SU-DHL-6 (cell line): ENCODE measurements around the gene NHS.

Experiments used
- H2AFZ ChIP-seq: fragments of 200-600 bp; sonication (generic); 2 replicates; pipeline ENCODE4 v1.6.1; 2014; ENCODE audit warnings: low read depth, mild to moderate bottlenecking, moderate library complexity, mixed read lengths, antibody characterized with exemption, low read length; ENCODE audit not compliant: severe bottlenecking
- H3F3A ChIP-seq: fragments of 200-600 bp; shearing (Covaris generic); 2 replicates; pipeline ENCODE4 v1.6.0; 2016; ENCODE audit warnings: antibody characterized with exemption, mild to moderate bottlenecking; ENCODE audit not compliant: insufficient read depth
- H3K27ac ChIP-seq: fragments of 200-600 bp; sonication (generic); 2 replicates; pipeline ENCODE4 v1.5.1; 2016; ENCODE audit warnings: low read depth, mild to moderate bottlenecking, low read length, moderate library complexity, mixed read lengths
- H3K27me3 ChIP-seq: fragments of 200-600 bp; sonication (generic), shearing (Covaris generic); 2 replicates; pipeline ENCODE4 v1.6.0; 2014; ENCODE audit warnings: mild to moderate bottlenecking, low read length
- H3K36me3 ChIP-seq: fragments of 200-600 bp; sonication (generic); 2 replicates; pipeline ENCODE4 v1.6.1; 2014; ENCODE audit warnings: mild to moderate bottlenecking, low read length, mixed read lengths
- H3K4me2 ChIP-seq: fragments of 300-600, 200-600 bp; shearing (Covaris generic), sonication (generic); 2 replicates; pipeline ENCODE4 v1.6.0; 2014; ENCODE audit warnings: low read length, low read depth, mild to moderate bottlenecking; ENCODE audit not compliant: poor library complexity, severe bottlenecking
- H3K4me3 ChIP-seq: fragments of 200-600 bp; sonication (generic); 2 replicates; pipeline ENCODE4 v1.5.1; 2014; ENCODE audit warnings: antibody characterized with exemption, low read length, mild to moderate bottlenecking, mixed read lengths; ENCODE audit not compliant: insufficient read depth, poor library complexity, severe bottlenecking
- H3K79me2 ChIP-seq: fragments of 200-600 bp; sonication (generic); 2 replicates; pipeline ENCODE4 v1.6.1; 2014; ENCODE audit warnings: mild to moderate bottlenecking, low read length, moderate library complexity; ENCODE audit not compliant: insufficient read depth
- H3K9ac ChIP-seq: fragments of 200-600 bp; sonication (generic); 2 replicates; pipeline ENCODE4 v1.7.0; 2014; ENCODE audit warnings: mild to moderate bottlenecking, low read length
- H3K9me2 ChIP-seq: fragments of 200-600 bp; sonication (generic); replicated peaks from 2 replicates; pipeline ENCODE4 v1.6.1; 2014; ENCODE audit warnings: low read length; ENCODE audit not compliant: insufficient read depth
- H3K9me3 ChIP-seq: fragments of 200-600 bp; sonication (generic); 2 replicates; pipeline ENCODE4 v1.6.1; 2014; ENCODE audit warnings: low read length, mixed read lengths; ENCODE audit not compliant: insufficient read depth
- H4K20me1 ChIP-seq: fragments of 200-600 bp; sonication (generic); 2 replicates; pipeline ENCODE4 v1.6.1; 2014; ENCODE audit warnings: low read depth, mild to moderate bottlenecking, antibody characterized with exemption, low read length, moderate library complexity, mixed read lengths
- EZH2phosphoT487 ChIP-seq: fragments of 200-600 bp; sonication (generic), shearing (Covaris generic); conservative IDR thresholded peaks from 2 replicates; pipeline ENCODE4 v1.6.1; 2018; ENCODE audit warnings: mild to moderate bottlenecking, antibody characterized with exemption, low read length, moderate library complexity, mixed read lengths
- TF ChIP-seq, protein P1 (sequence below): fragments of 200-600 bp; sonication (generic); IDR thresholded peaks from one replicate; pipeline ENCODE4 v1.5.1; 2017; ENCODE audit warnings: antibody characterized with exemption, mild to moderate bottlenecking, low read length, moderate library complexity; ENCODE audit not compliant: insufficient read depth, poor library complexity, severe bottlenecking

Gene NHS

DNA sequence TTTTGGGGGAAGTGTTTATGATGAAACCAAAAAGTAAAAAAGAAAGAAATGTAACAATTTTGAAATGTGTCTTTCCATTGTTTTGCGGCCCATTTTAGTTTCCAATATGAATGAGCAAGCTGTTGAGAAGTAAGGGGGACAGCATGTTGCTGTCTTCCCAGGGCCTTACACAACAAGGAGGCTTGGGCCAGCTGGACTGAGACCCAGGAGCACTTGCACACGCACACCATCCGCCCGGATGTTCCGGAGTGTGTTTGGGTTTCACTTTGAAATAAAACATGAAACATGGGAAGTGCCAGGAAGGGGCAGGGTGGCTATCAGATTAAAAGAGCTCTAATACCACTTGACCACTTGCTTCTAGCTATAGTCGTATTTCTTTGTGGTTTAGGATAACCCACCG, 144.4 kb downstream of the NHS start:
- H3K36me3 ChIP-seq = no peaks in the 10 kb centered on the region
- H3K4me3 ChIP-seq = no peak overlapping the region
- no peak overlapping the region for H3K27ac ChIP-seq
- H3K9me2 ChIP-seq = no peaks in the 10 kb centered on the region
- no peak overlapping the region for H2AFZ ChIP-seq
- no peaks in the 10 kb centered on the region for H4K20me1 ChIP-seq
- no peaks in the 10 kb centered on the region for H3K27me3 ChIP-seq
- no peak overlapping the region for H3K9ac ChIP-seq
- H3K79me2 ChIP-seq = no peaks in the 10 kb centered on the region
- H3F3A ChIP-seq = no peaks in the 10 kb centered on the region
- H3K9me3 ChIP-seq = no peaks in the 10 kb centered on the region
- TF ChIP-seq, protein P1, sequence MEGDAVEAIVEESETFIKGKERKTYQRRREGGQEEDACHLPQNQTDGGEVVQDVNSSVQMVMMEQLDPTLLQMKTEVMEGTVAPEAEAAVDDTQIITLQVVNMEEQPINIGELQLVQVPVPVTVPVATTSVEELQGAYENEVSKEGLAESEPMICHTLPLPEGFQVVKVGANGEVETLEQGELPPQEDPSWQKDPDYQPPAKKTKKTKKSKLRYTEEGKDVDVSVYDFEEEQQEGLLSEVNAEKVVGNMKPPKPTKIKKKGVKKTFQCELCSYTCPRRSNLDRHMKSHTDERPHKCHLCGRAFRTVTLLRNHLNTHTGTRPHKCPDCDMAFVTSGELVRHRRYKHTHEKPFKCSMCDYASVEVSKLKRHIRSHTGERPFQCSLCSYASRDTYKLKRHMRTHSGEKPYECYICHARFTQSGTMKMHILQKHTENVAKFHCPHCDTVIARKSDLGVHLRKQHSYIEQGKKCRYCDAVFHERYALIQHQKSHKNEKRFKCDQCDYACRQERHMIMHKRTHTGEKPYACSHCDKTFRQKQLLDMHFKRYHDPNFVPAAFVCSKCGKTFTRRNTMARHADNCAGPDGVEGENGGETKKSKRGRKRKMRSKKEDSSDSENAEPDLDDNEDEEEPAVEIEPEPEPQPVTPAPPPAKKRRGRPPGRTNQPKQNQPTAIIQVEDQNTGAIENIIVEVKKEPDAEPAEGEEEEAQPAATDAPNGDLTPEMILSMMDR = no peak
- TF ChIP-seq EZH2phosphoT487 = no peak
- H3K4me2 ChIP-seq = no peak overlapping the region

DNA sequence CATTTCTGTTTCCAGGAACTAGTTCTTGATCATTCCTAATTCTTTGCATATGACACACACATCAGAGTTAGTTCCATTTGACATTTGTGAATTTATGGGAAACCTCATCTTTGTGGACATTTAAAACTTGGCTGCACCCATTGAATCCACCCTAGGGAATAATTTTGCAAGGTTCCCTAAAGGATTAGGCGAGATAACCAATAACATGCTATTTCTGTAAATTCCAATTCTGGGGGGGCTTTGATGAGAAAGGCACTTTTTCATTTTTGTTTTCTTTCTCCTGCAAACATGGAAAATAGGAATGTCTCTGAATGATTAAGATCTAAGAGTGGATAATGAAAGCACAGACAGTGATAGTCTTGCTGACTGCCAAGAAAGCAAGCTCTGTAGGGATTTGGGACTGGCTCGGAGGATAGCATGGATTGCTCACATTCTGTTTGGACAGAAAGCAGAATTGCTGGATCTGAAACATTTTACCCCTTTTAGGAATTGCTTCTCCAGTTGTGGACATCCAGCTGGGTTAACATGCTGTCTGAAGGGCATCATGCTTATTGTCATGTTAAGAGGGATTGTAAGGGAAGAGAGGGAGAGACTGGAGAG, 145.1 kb downstream of the NHS start:
- Histone ChIP-seq H3K27ac (no peak overlapping the region), H3K9me3 (no peaks in the 10 kb centered on the region), H3K9ac (no peak overlapping the region), H3K36me3 (no peaks in the 10 kb centered on the region), H2AFZ (no peak overlapping the region), H3K9me2 (no peaks in the 10 kb centered on the region), H4K20me1 (no peaks in the 10 kb centered on the region), H3K4me2 (no peak overlapping the region), H3K79me2 (no peaks in the 10 kb centered on the region), H3K4me3 (no peak overlapping the region), H3K27me3 (no peaks in the 10 kb centered on the region), H3F3A (no peaks in the 10 kb centered on the region)
- no peak for TF ChIP-seq EZH2phosphoT487

DNA sequence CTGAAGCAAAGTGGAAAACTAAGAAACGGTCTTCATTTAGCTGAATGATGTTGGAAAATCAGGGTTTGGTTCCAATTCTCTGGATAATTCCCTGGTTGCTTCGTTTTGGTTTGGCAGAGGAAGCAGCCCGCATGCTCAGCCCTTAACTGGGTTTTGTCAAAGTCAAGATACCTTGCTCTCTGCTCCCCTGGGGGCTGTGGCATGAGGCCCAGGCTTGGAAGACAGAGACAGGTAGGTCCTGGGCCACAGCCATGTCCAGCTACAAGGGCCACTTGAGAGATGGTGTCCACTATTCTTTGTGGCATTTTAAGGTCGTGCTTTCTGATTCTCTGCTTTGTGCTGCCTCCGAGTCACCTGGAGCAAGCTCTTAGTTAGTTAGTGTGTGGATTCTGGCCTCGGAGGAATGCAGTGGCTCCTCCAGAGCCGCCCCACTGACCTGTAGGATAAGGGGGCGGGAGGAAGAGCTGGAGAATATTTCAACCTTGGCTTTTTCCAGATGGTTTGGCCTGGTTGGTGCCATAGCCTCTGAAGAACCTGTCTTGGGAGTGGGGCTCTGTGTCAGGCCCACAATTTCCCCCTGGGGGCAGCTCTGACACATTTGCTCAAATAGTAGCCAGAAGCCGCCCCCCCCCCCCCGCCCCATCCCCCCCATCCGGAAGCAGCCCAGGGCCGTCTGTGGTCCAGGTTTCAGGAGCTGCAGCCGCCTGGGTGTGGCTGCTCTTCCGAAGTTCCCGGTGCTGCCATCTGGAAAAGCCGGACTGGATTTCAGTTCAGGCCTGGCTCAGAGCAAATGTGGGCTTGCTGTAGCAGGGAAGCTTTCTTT, 147.1 kb downstream of the NHS start:
- H3F3A ChIP-seq = no peaks in the 10 kb centered on the region
- H3K9me2 ChIP-seq = no peaks in the 10 kb centered on the region
- H3K9ac ChIP-seq = no peak overlapping the region
- H3K27me3 ChIP-seq = no peaks in the 10 kb centered on the region
- H4K20me1 ChIP-seq = no peaks in the 10 kb centered on the region
- TF ChIP-seq, protein P1 = no peak
- no peak for TF ChIP-seq EZH2phosphoT487
- no peak overlapping the region for H3K4me3 ChIP-seq
- no peaks in the 10 kb centered on the region for H3K36me3 ChIP-seq
- H2AFZ ChIP-seq = no peak overlapping the region
- H3K4me2 ChIP-seq = no peak overlapping the region
- H3K79me2 ChIP-seq = no peaks in the 10 kb centered on the region
- no peaks in the 10 kb centered on the region for H3K9me3 ChIP-seq
- no peak overlapping the region for H3K27ac ChIP-seq

DNA sequence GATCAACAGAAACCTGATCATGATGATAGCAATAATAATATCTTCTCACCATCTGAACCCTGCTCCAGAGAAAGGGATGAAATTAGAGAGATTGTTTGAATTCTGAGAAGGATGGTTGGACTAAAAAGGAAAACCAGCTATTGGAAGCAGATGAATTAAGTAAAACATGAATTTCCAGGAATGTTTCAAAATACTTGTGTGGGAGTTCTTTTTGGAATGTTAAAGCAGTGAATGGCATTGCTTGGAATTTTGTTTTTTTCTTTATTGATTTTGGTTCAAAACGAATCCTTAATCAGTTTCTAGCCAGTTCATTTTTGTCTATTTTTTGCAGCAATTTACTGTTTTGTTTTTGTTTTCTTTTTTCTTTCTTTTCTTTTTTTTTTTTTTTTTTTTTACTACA, 150.3 kb downstream of the NHS start:
- no peak overlapping the region for H3K4me3 ChIP-seq
- TF ChIP-seq, protein P1 = no peak
- TF ChIP-seq EZH2phosphoT487 = no peak
- no peak overlapping the region for H3K4me2 ChIP-seq
- no peak overlapping the region for H2AFZ ChIP-seq
- no peak overlapping the region for H3K27ac ChIP-seq
- no peaks in the 10 kb centered on the region for H3K36me3 ChIP-seq
- no peaks in the 10 kb centered on the region for H3K27me3 ChIP-seq
- no peaks in the 10 kb centered on the region for H3K79me2 ChIP-seq
- no peaks in the 10 kb centered on the region for H4K20me1 ChIP-seq
- H3F3A ChIP-seq = no peaks in the 10 kb centered on the region
- no peaks in the 10 kb centered on the region for H3K9me3 ChIP-seq
- H3K9ac ChIP-seq = no peak overlapping the region
- no peaks in the 10 kb centered on the region for H3K9me2 ChIP-seq
